GM12878 (cell line): ENCODE data around the gene JMJD7.

Experiments
- BRCA1 ChIP-seq: IDR thresholded peaks from 2 replicates; pipeline ENCODE4 v1.6.1; 2011; ENCODE audit warnings: low read depth, low read length, improper control_type of control experiment
- CREB1 ChIP-seq: IDR thresholded peaks from 2 replicates; pipeline ENCODE4 v1.6.1; 2012; ENCODE audit warnings: low read depth, mild to moderate bottlenecking, inconsistent platforms
- EP300 ChIP-seq, 2 experiments: fragments of 150-350 bp in 1 of 2; IDR thresholded peaks; 2 replicates each; pipeline ENCODE4 v1.6.1; 2011 to 2012; ENCODE audit warnings: low read depth in 2 of 2, low read length in 2 of 2, borderline replicate concordance in 1 of 2, improper control_type of control experiment in 1 of 2, inconsistent platforms in 1 of 2; ENCODE audit not compliant: control insufficient read depth in 1 of 2
- LARP7 ChIP-seq: fragments of 450-650 bp; IDR thresholded peaks from 2 replicates; pipeline ENCODE4 v1.6.1; 2017; ENCODE audit warnings: mild to moderate bottlenecking
- NFIC ChIP-seq: IDR thresholded peaks from 2 replicates; pipeline ENCODE4 v1.6.1; 2012; ENCODE audit warnings: low read depth, mild to moderate bottlenecking, inconsistent platforms, low read length, moderate library complexity
- POLR2A ChIP-seq: IDR thresholded peaks from 2 replicates; pipeline ENCODE4 v1.6.1; 2011; ENCODE audit warnings: low read depth, mild to moderate bottlenecking, low read length
- RAD21 ChIP-seq: IDR thresholded peaks from 2 replicates; pipeline ENCODE4 v1.6.1; 2011; ENCODE audit warnings: mild to moderate bottlenecking, low read depth, low read length, moderate library complexity; ENCODE audit not compliant: insufficient read depth
- RCOR1 ChIP-seq: conservative IDR thresholded peaks from 2 replicates; pipeline ENCODE4 v1.6.1; 2012; ENCODE audit warnings: low read depth, low read length, improper control_type of control experiment
- SMC3 ChIP-seq: IDR thresholded peaks from 2 replicates; pipeline ENCODE4 v1.6.1; 2011; ENCODE audit warnings: low read length, improper control_type of control experiment, borderline replicate concordance
- TF ChIP-seq, protein P1 (sequence below), 3 experiments: IDR thresholded peaks in 2 of 3; conservative IDR thresholded peaks in 1 of 3; 2 replicates each; pipeline ENCODE4 v1.5.1; 2011; ENCODE audit warnings: low read depth in 3 of 3, low read length in 3 of 3, mild to moderate bottlenecking in 3 of 3, control low read depth in 2 of 3, moderate library complexity in 2 of 3, inconsistent platforms in 1 of 3, mixed read lengths in 1 of 3; ENCODE audit not compliant: control insufficient read depth in 2 of 3, insufficient read depth in 1 of 3; ENCODE audit errors: extremely low read depth in 1 of 3
- TF ChIP-seq, protein P2 (sequence below): fragments of 450-650 bp; IDR thresholded peaks from 2 replicates; pipeline ENCODE4 v1.6.1; 2016; ENCODE audit warnings: mild to moderate bottlenecking

DNA sequence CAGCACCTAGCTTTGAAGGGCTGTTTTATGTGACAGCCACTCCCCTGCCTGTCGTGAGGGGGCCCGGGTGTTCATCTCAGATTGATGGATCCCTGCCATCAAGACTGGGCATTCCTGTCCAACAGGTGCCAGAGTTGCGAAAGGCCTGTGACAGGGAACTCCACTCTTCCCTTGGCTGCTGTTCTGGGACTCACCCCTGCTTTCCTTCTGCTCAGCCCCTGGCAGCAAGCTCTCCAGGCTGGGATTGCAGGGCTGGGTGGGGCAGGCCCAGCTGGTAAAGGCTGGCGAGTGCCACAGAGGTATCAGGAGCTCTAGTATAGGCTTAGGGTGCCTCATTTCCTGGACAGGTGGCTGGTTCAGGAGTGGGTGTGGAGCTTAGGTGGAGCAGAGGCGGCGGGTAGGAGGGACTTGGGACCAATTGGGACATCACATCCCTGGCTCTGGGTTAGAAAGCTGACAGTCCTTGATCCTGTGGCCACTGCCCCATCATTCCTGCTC lies 10.6 kb downstream of the JMJD7 start, which contains the start of gene PLA2G4B:
- TF ChIP-seq POLR2A (no peak), LARP7 (no peak), BRCA1 (no peak), NFIC (no peak), EP300 (IDR thresholded peaks at IDR 0.05; ENCODE audit: borderline replicate concordance in 1 of 2, control insufficient read depth in 1 of 2, low read depth in 2 of 2, low read length in 2 of 2) (no peak), RAD21 (no peak), SMC3 (no peak), RCOR1 (no peak), CREB1 (no peak)
- TF ChIP-seq, protein P1, sequence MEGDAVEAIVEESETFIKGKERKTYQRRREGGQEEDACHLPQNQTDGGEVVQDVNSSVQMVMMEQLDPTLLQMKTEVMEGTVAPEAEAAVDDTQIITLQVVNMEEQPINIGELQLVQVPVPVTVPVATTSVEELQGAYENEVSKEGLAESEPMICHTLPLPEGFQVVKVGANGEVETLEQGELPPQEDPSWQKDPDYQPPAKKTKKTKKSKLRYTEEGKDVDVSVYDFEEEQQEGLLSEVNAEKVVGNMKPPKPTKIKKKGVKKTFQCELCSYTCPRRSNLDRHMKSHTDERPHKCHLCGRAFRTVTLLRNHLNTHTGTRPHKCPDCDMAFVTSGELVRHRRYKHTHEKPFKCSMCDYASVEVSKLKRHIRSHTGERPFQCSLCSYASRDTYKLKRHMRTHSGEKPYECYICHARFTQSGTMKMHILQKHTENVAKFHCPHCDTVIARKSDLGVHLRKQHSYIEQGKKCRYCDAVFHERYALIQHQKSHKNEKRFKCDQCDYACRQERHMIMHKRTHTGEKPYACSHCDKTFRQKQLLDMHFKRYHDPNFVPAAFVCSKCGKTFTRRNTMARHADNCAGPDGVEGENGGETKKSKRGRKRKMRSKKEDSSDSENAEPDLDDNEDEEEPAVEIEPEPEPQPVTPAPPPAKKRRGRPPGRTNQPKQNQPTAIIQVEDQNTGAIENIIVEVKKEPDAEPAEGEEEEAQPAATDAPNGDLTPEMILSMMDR (IDR thresholded peaks at IDR 0.05 in 2 of 3, conservative IDR thresholded peaks at IDR 0.05 in 1 of 3; ENCODE audit: control insufficient read depth in 2 of 3, extremely low read depth in 1 of 3, insufficient read depth in 1 of 3, low read depth in 3 of 3, low read length in 3 of 3) = no peak
- TF ChIP-seq, protein P2, sequence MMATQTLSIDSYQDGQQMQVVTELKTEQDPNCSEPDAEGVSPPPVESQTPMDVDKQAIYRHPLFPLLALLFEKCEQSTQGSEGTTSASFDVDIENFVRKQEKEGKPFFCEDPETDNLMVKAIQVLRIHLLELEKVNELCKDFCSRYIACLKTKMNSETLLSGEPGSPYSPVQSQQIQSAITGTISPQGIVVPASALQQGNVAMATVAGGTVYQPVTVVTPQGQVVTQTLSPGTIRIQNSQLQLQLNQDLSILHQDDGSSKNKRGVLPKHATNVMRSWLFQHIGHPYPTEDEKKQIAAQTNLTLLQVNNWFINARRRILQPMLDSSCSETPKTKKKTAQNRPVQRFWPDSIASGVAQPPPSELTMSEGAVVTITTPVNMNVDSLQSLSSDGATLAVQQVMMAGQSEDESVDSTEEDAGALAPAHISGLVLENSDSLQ = no peak
